GM21390 (cell line): ENCODE data around the gene KLC1.

ENCODE experiments used
- ATAC-seq: cut with Tn5 transposase; IDR thresholded peaks from one replicate; pipeline ENCODE4 v1.9.1; 2021; ENCODE audit not compliant: unreplicated experiment

The KLC1 gene

GRCh38 chr14:103716091-103716801 is 87.2 kb downstream of the KLC1 start:
- no peak for ATAC-seq

GRCh38 chr14:103716899-103717411 is 87.9 kb downstream of the KLC1 start:
- ATAC-seq = no peak

- ATAC-seq = no peak
Measured at GRCh38 chr14:103718572-103718971, 89.6 kb downstream of the KLC1 start.

GRCh38 chr14:103719751-103720150 is 90.7 kb downstream of the KLC1 start:
- no peak for ATAC-seq

- ATAC-seq = no peak
Measured at GRCh38 chr14:103721334-103722120, 92.5 kb downstream of the KLC1 start.

GRCh38 chr14:103723748-103724081 is 94.7 kb downstream of the KLC1 start:
- no peak for ATAC-seq

- no peak for ATAC-seq
Measured at GRCh38 chr14:103724116-103724515, 95.1 kb downstream of the KLC1 start.

- no peak for ATAC-seq
Measured at GRCh38 chr14:103725001-103725682, 96.1 kb downstream of the KLC1 start.

GRCh38 chr14:103725739-103726395 is 96.9 kb downstream of the KLC1 start:
- ATAC-seq = no peak

- ATAC-seq = no peak
Measured at GRCh38 chr14:103726474-103726873, 97.5 kb downstream of the KLC1 start.

- ATAC-seq = no peak
Measured at GRCh38 chr14:103727313-103727980, 98.4 kb downstream of the KLC1 start.

GRCh38 chr14:103728141-103728540 is 99.1 kb downstream of the KLC1 start:
- no peak for ATAC-seq

GRCh38 chr14:103728721-103729120 is 99.7 kb downstream of the KLC1 start:
- ATAC-seq = no peak

GRCh38 chr14:103729496-103730448 is 100.8 kb downstream of the KLC1 start:
- no peak for ATAC-seq

- ATAC-seq = no peak
Measured at GRCh38 chr14:103730490-103731035, 101.6 kb downstream of the KLC1 start.

GRCh38 chr14:103731481-103731880 is 102.5 kb downstream of the KLC1 start:
- no peak for ATAC-seq

- no peak for ATAC-seq
Measured at GRCh38 chr14:103731916-103732867, 103.2 kb downstream of the KLC1 start.
